BLaER1 (cell line): ENCODE data around the gene PYGO2.
A peak's percentile ranks its signal among the peaks of the same experiment; 100 is the strongest.

Experiments
- H3K27ac ChIP-seq: shearing (Covaris generic); formaldehyde crosslinking; 2 replicates; pipeline ENCODE4 v1.8.1; 2022
- H3K27me3 ChIP-seq: shearing (Covaris generic); formaldehyde crosslinking; 2 replicates; pipeline ENCODE4 v1.8.1; 2022
- H3K36me3 ChIP-seq: shearing (Covaris generic); formaldehyde crosslinking; 2 replicates; pipeline ENCODE4 v1.8.1; 2022
- H3K4me1 ChIP-seq: shearing (Covaris generic); formaldehyde crosslinking; 2 replicates; pipeline ENCODE4 v1.8.1; 2022
- H3K4me2 ChIP-seq: shearing (Covaris generic); formaldehyde crosslinking; 2 replicates; pipeline ENCODE4 v1.8.1; 2022
- H3K4me3 ChIP-seq: shearing (Covaris generic); formaldehyde crosslinking; 2 replicates; pipeline ENCODE4 v1.8.1; 2022
- H3K9ac ChIP-seq: shearing (Covaris generic); formaldehyde crosslinking; 2 replicates; pipeline ENCODE4 v1.8.1; 2022
- H3K9me3 ChIP-seq: shearing (Covaris generic); formaldehyde crosslinking; 2 replicates; pipeline ENCODE4 v1.8.1; 2022
- H4K20me1 ChIP-seq: shearing (Covaris generic); formaldehyde crosslinking; 2 replicates; pipeline ENCODE4 v1.8.1; 2022
- Cebpa-rat ChIP-seq: shearing (Covaris generic); IDR thresholded peaks from 2 replicates; pipeline ENCODE4 v1.8.1; 2022

Gene PYGO2

DNA sequence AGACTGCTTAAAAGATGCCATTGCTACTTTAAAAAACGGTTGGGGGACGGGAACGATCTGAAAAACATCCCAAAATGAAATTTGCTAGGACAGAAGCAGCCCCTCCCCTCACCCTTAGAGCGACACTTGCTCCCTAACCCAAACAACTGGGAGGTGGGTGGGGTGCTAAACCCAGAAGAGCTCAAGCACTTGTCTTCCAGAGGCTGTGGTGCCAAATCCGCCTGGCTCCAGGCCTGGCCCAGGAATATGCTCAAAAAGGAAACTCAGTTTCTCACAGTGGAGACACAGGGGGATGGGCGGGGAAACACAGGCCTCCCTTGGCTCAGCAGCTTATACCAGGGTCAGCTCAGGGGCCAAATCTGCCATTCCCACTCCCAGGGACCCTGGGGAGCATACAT, 5.0 kb downstream of the PYGO2 start:
- Histone ChIP-seq H3K4me3 (peak overlapping the region; percentile 75), H3K4me1 (peaks cover 81% of the 10 kb centered on the region)
- no peak for TF ChIP-seq Cebpa-rat

DNA sequence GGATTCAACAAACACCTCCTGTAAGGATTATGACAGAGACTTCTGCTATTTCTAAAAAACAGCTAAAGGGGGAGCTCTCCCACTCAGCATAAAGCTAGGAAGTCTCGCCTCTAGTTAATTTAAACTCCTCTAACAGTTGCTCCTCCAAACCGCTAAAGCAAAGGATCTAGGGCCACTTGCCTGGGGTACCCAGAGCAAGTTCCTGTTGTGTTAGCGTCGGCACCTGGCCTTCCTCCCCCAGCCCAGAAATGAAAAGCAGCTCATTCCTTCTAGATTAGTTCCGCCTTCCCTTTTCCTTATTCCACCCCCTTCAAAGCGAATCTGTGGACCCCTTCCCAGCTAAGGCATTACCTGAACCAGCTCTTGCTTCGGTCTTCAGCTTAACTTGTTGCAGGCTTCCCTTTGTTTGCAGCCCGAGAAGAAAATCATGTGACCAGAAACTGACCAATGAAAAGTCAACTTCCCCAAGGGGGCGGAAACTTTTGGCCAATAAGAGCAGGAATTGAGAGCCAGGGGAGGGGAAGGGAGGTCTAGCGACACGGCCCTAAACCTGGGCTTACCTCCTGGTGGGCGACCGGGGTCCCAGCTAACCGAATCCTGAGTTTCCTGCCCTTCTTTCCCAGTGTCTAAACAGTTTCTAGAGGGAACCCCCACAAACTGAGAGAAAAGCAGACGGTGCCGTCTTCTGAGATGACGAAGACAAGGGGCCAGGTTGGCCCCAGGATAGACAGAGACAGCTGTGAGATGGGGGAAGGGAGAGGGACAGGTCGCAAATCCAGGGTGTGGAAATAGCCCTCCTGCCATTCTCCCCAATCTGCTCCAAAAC, 5.7 kb downstream of the PYGO2 start, which contains the start of gene PBXIP1:
Gene PBXIP1 (minus strand): TSS at position 382 of the 826 bp plus-strand sequence. CDS start 2,378 bp downstream, outside the sequence.
- peak within 1 kb of the TSS; percentile 92 for H3K27ac ChIP-seq

More for the DNA sequence above, 5.0 kb downstream of the PYGO2 start:
- Histone ChIP-seq H3K27ac (peak overlapping the region; percentile 92), H3K36me3 (peaks cover 31% of the 10 kb centered on the region), H3K4me2 (peak overlapping the region; percentile 99), H4K20me1 (peaks cover 44% of the 10 kb centered on the region), H3K27me3 (no peaks in the 10 kb centered on the region), H3K9ac (peak overlapping the region; percentile 86), H3K9me3 (no peaks in the 10 kb centered on the region)

DNA sequence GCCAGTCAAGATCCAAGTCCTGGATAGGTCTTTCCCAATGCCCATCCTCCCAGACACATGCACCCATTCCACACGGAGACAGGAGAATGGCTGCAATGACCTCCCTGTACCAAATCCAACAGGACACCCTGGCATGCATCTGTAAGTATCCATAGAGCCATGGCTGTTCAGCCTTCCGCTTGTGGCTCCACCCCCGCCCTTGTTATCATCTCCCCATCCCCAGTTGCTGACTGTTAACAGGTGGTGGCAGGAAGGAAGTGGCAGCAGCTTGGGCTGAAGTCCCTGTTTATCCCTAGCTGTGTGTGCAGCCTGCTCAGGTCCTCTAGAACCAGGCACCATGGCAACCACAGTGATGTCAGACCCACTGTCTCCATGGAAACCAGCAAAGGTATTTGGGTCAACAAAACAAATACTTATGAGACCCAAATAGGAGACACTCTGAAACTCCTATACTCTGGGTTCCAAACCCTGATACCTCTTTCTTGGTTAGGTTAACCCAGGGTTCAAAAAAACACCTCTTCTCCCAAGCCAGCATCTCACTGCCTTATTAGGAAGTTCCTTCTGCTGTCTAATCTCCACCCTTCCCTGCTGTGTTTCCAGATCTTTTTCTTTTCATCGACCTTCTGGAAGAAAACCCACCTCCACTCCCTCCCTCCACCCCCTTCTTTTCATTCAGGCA, 6.4 kb downstream of the PYGO2 start:
- Histone ChIP-seq H3K4me2 (peak overlapping the region; percentile 99), H3K9me3 (no peaks in the 10 kb centered on the region), H3K9ac (peak overlapping the region; percentile 86), H3K27me3 (no peaks in the 10 kb centered on the region), H3K36me3 (peaks cover 44% of the 10 kb centered on the region), H3K4me3 (peak overlapping the region; percentile 75), H3K4me1 (peaks cover 88% of the 10 kb centered on the region), H4K20me1 (peaks cover 49% of the 10 kb centered on the region), H3K27ac (peak overlapping the region; percentile 92)
- no peak for TF ChIP-seq Cebpa-rat

More for the DNA sequence above, 5.7 kb downstream of the PYGO2 start, which contains the start of gene PBXIP1:
- Histone ChIP-seq H3K4me1 (peaks cover 88% of the 10 kb centered on the region), H3K27me3 (no peaks in the 10 kb centered on the region), H3K4me2 (peak within 1 kb of the TSS; percentile 99), H3K36me3 (peaks cover 37% of the 10 kb centered on the region), H3K9ac (peak within 1 kb of the TSS; percentile 86), H3K4me3 (peak within 1 kb of the TSS; percentile 75), H3K9me3 (no peaks in the 10 kb centered on the region), H4K20me1 (peaks cover 48% of the 10 kb centered on the region)
- no peak for TF ChIP-seq Cebpa-rat

- H3K4me2 ChIP-seq = peak overlapping the region; percentile 99
- H3K4me3 ChIP-seq = peak overlapping the region; percentile 75
- H3K36me3 ChIP-seq = peaks cover 48% of the 10 kb centered on the region
- no peak for TF ChIP-seq Cebpa-rat
- H4K20me1 ChIP-seq = peaks cover 54% of the 10 kb centered on the region
- H3K9ac ChIP-seq = peak overlapping the region; percentile 86
- peak overlapping the region; percentile 92 for H3K27ac ChIP-seq
- peaks cover 82% of the 10 kb centered on the region for H3K4me1 ChIP-seq
- H3K9me3 ChIP-seq = no peaks in the 10 kb centered on the region
- no peaks in the 10 kb centered on the region for H3K27me3 ChIP-seq
Measured at GRCh38 chr1:154954541-154954940, 7.0 kb downstream of the PYGO2 start.

DNA sequence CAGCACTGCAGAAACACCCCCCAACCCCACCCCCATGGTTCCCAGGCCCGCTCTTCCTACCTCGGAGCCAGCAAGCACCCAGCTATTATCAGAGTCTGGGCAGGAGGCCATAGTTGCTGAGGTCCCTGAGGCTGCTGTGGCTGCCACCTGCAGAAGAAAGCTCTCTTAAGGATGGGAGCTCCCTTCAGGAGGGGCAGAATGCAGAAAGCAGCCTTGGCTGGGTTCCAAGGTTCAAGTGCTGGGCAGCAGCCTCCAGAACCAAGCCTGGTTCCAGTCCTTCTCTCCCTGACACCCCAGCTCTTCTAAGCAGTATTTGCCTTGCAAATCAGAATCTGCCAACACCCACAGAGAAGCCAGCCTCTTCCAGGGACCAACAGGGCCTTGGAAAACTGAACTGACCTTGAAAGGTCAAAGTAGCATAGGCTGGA, 8.0 kb downstream of the PYGO2 start:
- Histone ChIP-seq H3K4me3 (peak overlapping the region; percentile 75), H3K4me2 (peak overlapping the region; percentile 99), H3K9me3 (no peaks in the 10 kb centered on the region), H3K9ac (peak overlapping the region; percentile 86), H4K20me1 (peaks cover 62% of the 10 kb centered on the region), H3K4me1 (peaks cover 79% of the 10 kb centered on the region), H3K27me3 (no peaks in the 10 kb centered on the region), H3K36me3 (peaks cover 46% of the 10 kb centered on the region), H3K27ac (peak overlapping the region; percentile 92)
- no peak for TF ChIP-seq Cebpa-rat

DNA sequence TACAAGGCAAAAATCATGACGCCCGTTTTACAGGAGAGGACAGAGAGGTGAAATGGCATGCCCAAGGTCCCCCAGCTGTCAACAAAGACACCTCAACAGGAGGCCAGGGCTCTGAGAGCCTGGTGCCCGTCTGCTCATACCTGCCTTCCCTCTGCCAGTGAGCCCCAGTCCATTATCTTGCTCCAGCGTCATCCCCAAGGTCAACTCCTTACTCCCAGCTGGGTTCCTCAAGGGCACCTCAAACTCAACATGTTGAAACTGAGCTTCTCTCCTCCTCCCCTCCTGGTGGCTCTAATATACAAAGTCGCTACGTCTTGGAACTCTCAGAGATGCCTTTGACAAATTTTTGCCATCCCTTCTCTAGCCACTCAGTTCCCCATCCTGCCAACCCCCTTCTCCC, 8.9 kb downstream of the PYGO2 start:
- Histone ChIP-seq H3K27ac (peak overlapping the region; percentile 92), H3K4me1 (peaks cover 82% of the 10 kb centered on the region), H3K4me2 (peak overlapping the region; percentile 99), H4K20me1 (peaks cover 71% of the 10 kb centered on the region), H3K36me3 (peaks cover 46% of the 10 kb centered on the region), H3K4me3 (peak overlapping the region; percentile 75), H3K9ac (peak overlapping the region; percentile 86), H3K9me3 (no peaks in the 10 kb centered on the region), H3K27me3 (no peaks in the 10 kb centered on the region)
- TF ChIP-seq Cebpa-rat = no peak

- Histone ChIP-seq H3K4me1 (peaks cover 81% of the 10 kb centered on the region), H3K36me3 (peaks cover 47% of the 10 kb centered on the region), H3K9me3 (no peaks in the 10 kb centered on the region), H4K20me1 (peaks cover 77% of the 10 kb centered on the region), H3K27me3 (no peaks in the 10 kb centered on the region), H3K4me3 (peak overlapping the region; percentile 75), H3K4me2 (peak overlapping the region; percentile 99), H3K27ac (peak overlapping the region; percentile 92), H3K9ac (peak overlapping the region; percentile 86)
- no peak for TF ChIP-seq Cebpa-rat
Measured at GRCh38 chr1:154951901-154952657, 9.5 kb downstream of the PYGO2 start.

DNA sequence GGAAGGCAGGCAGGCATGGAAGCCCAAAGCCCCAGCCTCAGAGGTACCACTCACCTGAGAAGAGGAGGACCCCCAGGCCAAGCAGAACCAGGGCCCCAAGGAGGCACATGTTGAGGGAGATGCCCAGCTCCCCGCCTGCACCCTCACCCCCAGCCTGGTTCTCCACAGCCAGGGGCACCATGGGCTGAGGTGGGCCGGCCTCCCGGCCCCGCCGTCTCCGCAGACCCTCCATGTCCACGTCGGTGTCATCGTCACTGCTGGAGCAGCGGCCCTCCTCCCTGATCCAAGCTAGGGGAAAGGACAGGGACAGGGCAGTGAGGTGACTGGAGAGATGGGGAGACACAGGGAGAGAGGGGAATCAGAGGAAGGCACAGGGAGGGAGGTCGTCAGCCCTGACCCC, 13.5 kb downstream of the PYGO2 start:
- Histone ChIP-seq H4K20me1 (peaks cover 75% of the 10 kb centered on the region), H3K9ac (peak overlapping the region; percentile 8; the same call in 1 of the 2 replicates), H3K4me2 (no peak overlapping the region), H3K27me3 (no peaks in the 10 kb centered on the region), H3K4me1 (peaks cover 88% of the 10 kb centered on the region), H3K4me3 (no peak overlapping the region), H3K36me3 (peaks cover 72% of the 10 kb centered on the region), H3K9me3 (no peaks in the 10 kb centered on the region), H3K27ac (peak overlapping the region; percentile 44; the same call in 1 of the 2 replicates)
- TF ChIP-seq Cebpa-rat = no peak
